ENCODE results near the gene CCDC59. TPM values are rescaled to one million over a fixed set of nuclear protein-coding genes. Genes with fewer than 3 reads are reported as not detected.
"Not testable (repeated sequence)": the region's sequence is repeated elsewhere in the genome, so short reads cannot be mapped to it uniquely, and the experiment has no call there.

Gene CCDC59
- total RNA-seq, 4 donors from 2014 or later = 49.3 to 92.9 (median 55.5) TPM

DNA sequence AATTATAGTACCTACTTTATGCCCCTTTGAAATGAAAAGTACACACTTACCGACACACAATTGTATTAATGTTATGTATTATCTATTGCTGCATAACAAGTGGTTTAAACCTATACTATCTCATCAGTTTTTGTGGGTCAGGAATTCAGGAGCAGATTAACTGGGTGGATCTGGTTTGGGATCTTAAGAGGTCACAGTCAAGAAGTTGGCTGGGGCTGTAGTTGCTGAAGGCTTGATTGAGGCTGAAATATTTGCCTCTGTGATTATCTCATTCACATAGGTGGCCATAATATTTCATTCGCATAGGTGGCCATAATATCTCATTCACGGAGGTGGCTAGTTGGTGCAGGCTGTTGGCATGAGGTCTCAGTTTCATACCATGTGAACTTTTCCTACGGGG is 5.8 kb upstream of the CCDC59 start:
- in situ Hi-C loops (cut with MboI; ENCODE audit: low sequenced_read_pairs in 4 of 4) = no loop called here
- TF ChIP-seq, protein P1, sequence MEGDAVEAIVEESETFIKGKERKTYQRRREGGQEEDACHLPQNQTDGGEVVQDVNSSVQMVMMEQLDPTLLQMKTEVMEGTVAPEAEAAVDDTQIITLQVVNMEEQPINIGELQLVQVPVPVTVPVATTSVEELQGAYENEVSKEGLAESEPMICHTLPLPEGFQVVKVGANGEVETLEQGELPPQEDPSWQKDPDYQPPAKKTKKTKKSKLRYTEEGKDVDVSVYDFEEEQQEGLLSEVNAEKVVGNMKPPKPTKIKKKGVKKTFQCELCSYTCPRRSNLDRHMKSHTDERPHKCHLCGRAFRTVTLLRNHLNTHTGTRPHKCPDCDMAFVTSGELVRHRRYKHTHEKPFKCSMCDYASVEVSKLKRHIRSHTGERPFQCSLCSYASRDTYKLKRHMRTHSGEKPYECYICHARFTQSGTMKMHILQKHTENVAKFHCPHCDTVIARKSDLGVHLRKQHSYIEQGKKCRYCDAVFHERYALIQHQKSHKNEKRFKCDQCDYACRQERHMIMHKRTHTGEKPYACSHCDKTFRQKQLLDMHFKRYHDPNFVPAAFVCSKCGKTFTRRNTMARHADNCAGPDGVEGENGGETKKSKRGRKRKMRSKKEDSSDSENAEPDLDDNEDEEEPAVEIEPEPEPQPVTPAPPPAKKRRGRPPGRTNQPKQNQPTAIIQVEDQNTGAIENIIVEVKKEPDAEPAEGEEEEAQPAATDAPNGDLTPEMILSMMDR (IDR thresholded peaks at IDR 0.05 in 4 of 5, conservative IDR thresholded peaks at IDR 0.05 in 1 of 5) = no peak
- peak overlapping the region in 2 of 4 donors; percentile 1 to 9 for H3K4me3 ChIP-seq
- no peaks in the 10 kb centered on the region for H3K9me3 ChIP-seq
- H3K27ac ChIP-seq = peak overlapping the region in 3 of 4 donors; percentile 18 to 29 (median 22)
- H3K27me3 ChIP-seq = no peaks in the 10 kb centered on the region
- DNase-seq (no peak), ATAC-seq (no peak)
- H3K4me1 ChIP-seq = peaks cover 39 to 40% of the 10 kb centered on the region in 2 donors
- intact Hi-C loops (cut with DNase I; ENCODE audit: low total_unique reads) = no loop called here
- no peaks in the 10 kb centered on the region for H3K36me3 ChIP-seq

GRCh38 chr12:82361461-82361915 is 3.3 kb upstream of the CCDC59 start:
- no peak overlapping the region for H3K27ac ChIP-seq
- peaks cover 46 to 48% of the 10 kb centered on the region in 2 donors for H3K4me1 ChIP-seq
- TF ChIP-seq, protein P1 (IDR thresholded peaks at IDR 0.05 in 4 of 5, conservative IDR thresholded peaks at IDR 0.05 in 1 of 5) = no peak
- TF ChIP-seq POLR2A (IDR thresholded peaks at IDR 0.05) = no peak
- no peaks in the 10 kb centered on the region for H3K27me3 ChIP-seq
- DNase-seq (no peak), ATAC-seq (no peak)
- no peak overlapping the region for H3K4me3 ChIP-seq
- H3K9me3 ChIP-seq = no peaks in the 10 kb centered on the region
- H3K36me3 ChIP-seq = peaks cover 0 to 5% of the 10 kb centered on the region in 2 donors
- in situ Hi-C loops (cut with MboI; ENCODE audit: low sequenced_read_pairs in 4 of 4) = no loop called here
- intact Hi-C loops (cut with DNase I; ENCODE audit: low total_unique reads) = no loop called here

- intact Hi-C loops (cut with DNase I; ENCODE audit: low total_unique reads); in situ Hi-C loops (cut with MboI; ENCODE audit: low sequenced_read_pairs in 4 of 4); DNase-seq; ATAC-seq; H3K27me3 ChIP-seq; H3K9me3 ChIP-seq; H3K27ac ChIP-seq; H3K4me3 ChIP-seq: not testable (repeated sequence)
- peaks cover 0 to 11% of the 10 kb centered on the region in 2 donors for H3K36me3 ChIP-seq
- H3K4me1 ChIP-seq = peaks cover 48 to 54% of the 10 kb centered on the region in 2 donors
Observed at GRCh38 chr12:82360834-82361233, 2.6 kb upstream of the CCDC59 start.

GRCh38 chr12:82359115-82359478 is 910 bp upstream of the CCDC59 start:
- TF ChIP-seq, protein P1 (IDR thresholded peaks at IDR 0.05 in 4 of 5, conservative IDR thresholded peaks at IDR 0.05 in 1 of 5) = no peak
- TF ChIP-seq POLR2A (IDR thresholded peaks at IDR 0.05) = no peak
- peaks cover 0 to 28% of the 10 kb centered on the region in 2 donors for H3K36me3 ChIP-seq
- peak in 1 of 2 donors; percentile 22 for DNase-seq
- intact Hi-C loops (cut with DNase I; ENCODE audit: low total_unique reads) (no loop called here), in situ Hi-C loops (cut with MboI; ENCODE audit: low sequenced_read_pairs in 4 of 4) (no loop called here)
- no peaks in the 10 kb centered on the region for H3K27me3 ChIP-seq
- H3K9me3 ChIP-seq = no peaks in the 10 kb centered on the region
- H3K27ac ChIP-seq = peak overlapping the region; percentile 87 to 97 (median 92)
- peak; percentile 30 to 41 for ATAC-seq
- peak overlapping the region; percentile 71 to 98 (median 86) for H3K4me3 ChIP-seq
- peaks cover 54% of the 10 kb centered on the region in 2 donors for H3K4me1 ChIP-seq

DNA sequence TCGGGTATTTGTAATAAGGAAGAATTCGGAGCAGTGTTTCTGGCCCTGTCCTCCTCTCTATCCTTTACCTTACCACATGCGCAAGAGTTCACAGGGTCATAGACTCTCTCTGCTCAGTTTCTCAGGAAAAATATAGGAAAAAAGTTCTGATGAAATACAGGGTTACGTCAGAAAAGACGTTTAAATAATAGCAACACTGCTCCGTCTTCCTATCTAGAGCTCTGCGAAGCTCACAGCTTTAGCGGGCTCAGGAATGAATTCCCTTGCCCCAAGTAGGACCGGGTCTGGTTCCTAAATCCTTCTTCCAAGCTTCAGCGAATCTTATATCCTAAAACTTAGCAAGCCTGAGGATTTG is 365 bp downstream of the CCDC59 start:
- Histone ChIP-seq H3K9me3 (no peaks in the 10 kb centered on the region), H3K27ac (peak overlapping the region; percentile 87 to 97 (median 92)), H3K36me3 (peaks cover 0 to 41% of the 10 kb centered on the region in 2 donors), H3K4me1 (peaks cover 41% of the 10 kb centered on the region in 2 donors), H3K27me3 (no peaks in the 10 kb centered on the region), H3K4me3 (peak overlapping the region; percentile 71 to 98 (median 86))
- in situ Hi-C loops (cut with MboI; ENCODE audit: low sequenced_read_pairs in 4 of 4) = no loop called here
- intact Hi-C loops (cut with DNase I; ENCODE audit: low total_unique reads) = no loop called here
- TF ChIP-seq POLR2A (IDR thresholded peaks at IDR 0.05) = no peak
- TF ChIP-seq, protein P1 (IDR thresholded peaks at IDR 0.05 in 4 of 5, conservative IDR thresholded peaks at IDR 0.05 in 1 of 5) = no peak
- DNase-seq = no peak
- ATAC-seq = no peak
